Thymus (tissue), 11 donors: ENCODE data around the gene PEX7. TPM values are rescaled to one million over a fixed set of nuclear protein-coding genes. Genes with fewer than 3 reads are reported as not detected.
"Not testable (repeated sequence)": the region's sequence is repeated elsewhere in the genome, so short reads cannot be mapped to it uniquely, and the experiment has no call there.

Experiments used
- DNase-seq, 9 donors: peaks; one replicate each; pipeline ENCODE4 v3.0.0-alpha.2; 2013; ENCODE audit warnings: low spot score in 9 of 9, low read depth in 6 of 9, missing footprints in 1 of 9
- H3K27ac ChIP-seq, 2 donors: one replicate each; pipeline ENCODE4 v1.5.1; 2013; ENCODE audit warnings: control low read depth in 1 of 2, low read depth in 1 of 2, low read length in 1 of 2, mild to moderate bottlenecking in 1 of 2, moderate library complexity in 1 of 2
- H3K27me3 ChIP-seq, 2 donors: one replicate each; pipeline ENCODE4 v1.5.1; 2013; ENCODE audit warnings: low read length in 1 of 2; ENCODE audit not compliant: control insufficient read depth in 2 of 2, insufficient read depth in 1 of 2
- H3K36me3 ChIP-seq, 2 donors: one replicate each; pipeline ENCODE4 v1.5.1; 2013; ENCODE audit warnings: low read length in 1 of 2, mild to moderate bottlenecking in 1 of 2, moderate library complexity in 1 of 2; ENCODE audit not compliant: control insufficient read depth in 2 of 2, insufficient read depth in 2 of 2
- H3K4me1 ChIP-seq, 2 donors: one replicate each; pipeline ENCODE4 v1.5.1; 2013; ENCODE audit warnings: low read length in 2 of 2; ENCODE audit not compliant: control insufficient read depth in 2 of 2, insufficient read depth in 2 of 2
- H3K4me3 ChIP-seq, 2 donors: one replicate each; pipeline ENCODE4 v1.5.1; 2013; ENCODE audit warnings: low read length in 2 of 2, control low read depth in 1 of 2, mild to moderate bottlenecking in 1 of 2
- H3K9me3 ChIP-seq, 2 donors: one replicate each; pipeline ENCODE4 v1.5.1; 2013; ENCODE audit warnings: low read length in 1 of 2, mild to moderate bottlenecking in 1 of 2; ENCODE audit not compliant: control insufficient read depth in 2 of 2, insufficient read depth in 1 of 2
- WGBS: extraction: QIAGEN DNeasy Blood & Tissue Kit; methylation state at CpG from one replicate; pipeline ENCODE4 v1.1.7; 2013; 5-methylcytosine and 5-hydroxymethylcytosine counted together
- polyA plus RNA-seq: library from polyadenylated mRNA; stranded (reverse); fragments of 200-250 nt; gene quantifications from one replicate; pipeline ENCODE4 v1.2.3, GENCODE V29; 2013
- total RNA-seq: library from RNA; stranded (reverse); fragments of 120-200 nt; gene quantifications from one replicate; pipeline ENCODE4 v1.2.4, GENCODE V29; 2013
- donor health status: healthy.

PEX7 gene
- total and polyA plus RNA-seq, 2 donors: 7.4 to 8.4 TPM

- H3K27ac ChIP-seq: no peak overlapping the region
- no peaks in the 10 kb centered on the region for H3K36me3 ChIP-seq
- 94% methylated on average over 14 of the region's 14 CpGs for WGBS
- peaks cover 0 to 2% of the 10 kb centered on the region in 2 donors for H3K27me3 ChIP-seq
- peaks cover 5 to 9% of the 10 kb centered on the region in 2 donors for H3K4me1 ChIP-seq
- DNase-seq: no peak
- H3K4me3 ChIP-seq: no peak overlapping the region
- no peaks in the 10 kb centered on the region for H3K9me3 ChIP-seq
These were observed 137.1 kb downstream of the PEX7 start for GRCh38 chr6:136959471-136959891.

GRCh38 chr6:136959935-136960334 is 137.5 kb downstream of the PEX7 start:
- not testable (repeated sequence) for H3K27ac ChIP-seq, DNase-seq, H3K36me3 ChIP-seq, H3K9me3 ChIP-seq, H3K4me1 ChIP-seq, H3K27me3 ChIP-seq, H3K4me3 ChIP-seq
- WGBS: 98% methylated on average over 6 of the region's 6 CpGs

GRCh38 chr6:136960781-136961180 is 138.4 kb downstream of the PEX7 start:
- WGBS: 71% methylated on average over 3 of the region's 3 CpGs
- Histone ChIP-seq H3K27ac (no peak overlapping the region), H3K4me3 (no peak overlapping the region), H3K9me3 (no peaks in the 10 kb centered on the region), H3K36me3 (no peaks in the 10 kb centered on the region), H3K4me1 (peaks cover 5 to 9% of the 10 kb centered on the region in 2 donors), H3K27me3 (peaks cover 2% of the 10 kb centered on the region in 2 donors)
- DNase-seq: no peak

- peaks cover 2% of the 10 kb centered on the region in 2 donors for H3K27me3 ChIP-seq
- H3K4me3 ChIP-seq: no peak overlapping the region
- H3K4me1 ChIP-seq: peaks cover 5% of the 10 kb centered on the region in 2 donors
- no peaks in the 10 kb centered on the region for H3K9me3 ChIP-seq
- no peaks in the 10 kb centered on the region for H3K36me3 ChIP-seq
- WGBS: 94% methylated on average over 5 of the region's 5 CpGs
- no peak overlapping the region for H3K27ac ChIP-seq
- DNase-seq: no peak
These were observed 139.5 kb downstream of the PEX7 start for GRCh38 chr6:136961848-136962247.

- no peak for DNase-seq
- H3K4me1 ChIP-seq: no peaks in the 10 kb centered on the region
- WGBS: 36% methylated on average over 4 of the region's 4 CpGs
- no peak overlapping the region for H3K4me3 ChIP-seq
- no peaks in the 10 kb centered on the region for H3K36me3 ChIP-seq
- peaks cover 2 to 5% of the 10 kb centered on the region in 2 donors for H3K27me3 ChIP-seq
- H3K27ac ChIP-seq: no peak overlapping the region
- H3K9me3 ChIP-seq: no peaks in the 10 kb centered on the region
These were observed 140.3 kb downstream of the PEX7 start for GRCh38 chr6:136962661-136963060.

GRCh38 chr6:136963259-136963658 is 140.9 kb downstream of the PEX7 start:
- 87% methylated on average over 2 of the region's 2 CpGs for whole genome bisulfite sequencing
- H3K4me3 ChIP-seq: no peak overlapping the region
- no peak for DNase-seq
- H3K36me3 ChIP-seq: no peaks in the 10 kb centered on the region
- H3K27ac ChIP-seq: no peak overlapping the region
- H3K9me3 ChIP-seq: no peaks in the 10 kb centered on the region
- peaks cover 2 to 5% of the 10 kb centered on the region in 2 donors for H3K27me3 ChIP-seq
- H3K4me1 ChIP-seq: no peaks in the 10 kb centered on the region

Other genes starting within 250 kb of the PEX7 start
- gene MAP3K5, start 30.1 kb upstream of the PEX7 start, total RNA-seq: 7.3 TPM
- gene MAP3K5, start 30.1 kb upstream of the PEX7 start, polyA plus RNA-seq: 23.0 TPM
- 0.09 TPM for gene SLC35D3, start 99.7 kb downstream of the PEX7 start, total RNA-seq
- gene SLC35D3, start 99.7 kb downstream of the PEX7 start, polyA plus RNA-seq: 0.02 TPM
- gene IL20RA, start 222.4 kb downstream of the PEX7 start, total RNA-seq: 2.6 TPM
- gene IL20RA, start 222.4 kb downstream of the PEX7 start, polyA plus RNA-seq: 3.4 TPM